HG02678 (cell line): Measurements from ENCODE around the gene PPP2R2C.

Experiments used
- ATAC-seq: cut with Tn5 transposase; IDR thresholded peaks from one replicate; pipeline ENCODE4 v1.9.1; 2021; ENCODE audit warnings: mild to moderate bottlenecking, moderate library complexity; ENCODE audit not compliant: unreplicated experiment

Gene PPP2R2C

DNA sequence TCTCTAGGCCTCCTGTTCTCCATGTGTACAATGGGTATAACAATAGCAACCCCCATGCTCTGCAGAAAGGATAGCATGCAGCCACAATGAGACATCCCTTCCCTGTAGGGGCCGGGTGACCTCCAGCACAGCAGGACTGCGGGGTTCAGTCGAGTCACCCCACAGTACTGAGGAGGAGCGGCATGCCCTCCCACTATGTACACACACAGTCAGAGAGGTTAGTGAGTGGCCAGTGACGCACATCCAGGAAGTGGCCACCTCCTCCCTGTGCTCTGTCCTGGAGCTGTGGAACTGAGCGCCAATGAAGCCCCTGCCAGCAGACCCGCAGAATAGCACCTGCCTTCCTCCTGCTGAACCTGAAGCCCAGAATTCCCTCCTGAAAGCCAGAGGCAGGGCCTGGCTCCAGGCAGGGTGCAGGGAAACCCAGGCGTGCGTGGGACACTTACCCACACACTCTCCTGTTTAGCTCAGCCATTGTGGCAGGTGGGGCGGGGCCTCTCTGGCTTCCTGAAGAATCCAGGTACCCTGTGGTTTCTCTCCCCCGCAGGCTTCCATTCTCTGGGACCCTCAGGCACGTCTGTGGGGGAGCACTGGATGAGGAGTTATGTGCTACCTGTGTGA, 152.8 kb downstream of the PPP2R2C start:
- ATAC-seq, result no peak

DNA sequence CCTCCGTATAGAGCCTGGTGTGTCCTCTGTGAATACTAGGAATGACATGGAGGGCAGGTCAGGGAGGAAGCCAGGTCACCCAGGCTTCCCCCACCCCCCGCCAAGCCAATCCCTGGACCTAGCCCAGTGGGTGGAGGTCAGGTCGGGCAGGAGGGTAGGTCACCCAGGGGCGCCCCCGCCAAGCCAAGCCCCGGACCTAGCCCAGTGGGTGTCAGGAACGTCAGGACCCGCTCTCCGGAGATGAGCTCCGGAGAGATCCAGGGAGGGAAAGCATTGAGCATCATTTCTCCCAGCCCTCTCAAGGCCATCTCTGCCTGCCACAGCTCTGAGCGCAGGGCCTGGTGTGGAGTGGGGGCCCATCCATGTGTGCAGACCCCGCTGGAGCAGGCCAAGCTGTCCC, 154.2 kb downstream of the PPP2R2C start:
- no peak for ATAC-seq

DNA sequence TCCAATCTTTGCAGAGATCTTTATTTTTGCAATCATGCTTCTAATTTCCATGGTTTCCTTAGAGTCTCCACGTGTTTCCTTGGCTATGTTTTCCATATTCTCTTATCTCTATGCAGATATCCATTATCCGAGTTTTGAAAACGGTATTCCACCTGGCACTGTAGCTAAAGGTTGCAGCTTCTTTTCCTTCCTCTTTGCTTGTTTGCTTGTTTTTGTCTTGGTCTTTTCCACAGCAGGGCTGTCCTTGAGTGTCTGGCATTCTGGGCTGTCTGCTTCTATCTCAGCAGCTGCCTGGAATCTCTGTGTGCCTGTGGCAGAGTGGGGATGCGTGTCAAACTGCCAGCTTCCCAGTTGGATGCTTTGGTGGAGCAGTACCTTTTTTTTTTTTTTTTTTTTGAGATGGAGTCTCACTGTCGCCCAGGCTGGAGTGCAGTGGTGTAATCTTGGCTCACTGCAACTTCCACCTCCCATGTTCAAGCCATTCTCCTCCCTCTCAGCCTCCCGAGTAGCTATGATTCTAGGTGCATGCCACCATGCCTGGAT, 155.9 kb downstream of the PPP2R2C start:
- no peak for ATAC-seq

DNA sequence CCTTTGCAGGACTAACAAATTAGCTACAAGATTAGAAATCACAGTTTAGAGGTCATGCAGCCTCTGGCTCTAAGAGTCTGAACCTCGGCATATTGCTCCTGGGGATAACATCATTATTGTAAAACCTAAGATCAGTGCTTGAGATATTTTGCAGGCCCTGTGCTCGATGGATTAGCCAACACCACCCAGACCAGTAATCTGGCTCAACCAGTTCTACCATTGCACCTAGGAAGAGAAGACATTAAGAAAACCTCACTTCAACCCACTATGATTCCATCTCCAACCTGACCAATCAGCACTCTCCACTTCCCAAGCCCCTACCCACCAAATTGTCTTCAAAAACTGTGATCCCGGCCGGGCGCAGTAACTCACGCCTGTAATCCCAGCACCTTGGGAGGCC, 159.2 kb downstream of the PPP2R2C start:
- ATAC-seq, result no peak

DNA sequence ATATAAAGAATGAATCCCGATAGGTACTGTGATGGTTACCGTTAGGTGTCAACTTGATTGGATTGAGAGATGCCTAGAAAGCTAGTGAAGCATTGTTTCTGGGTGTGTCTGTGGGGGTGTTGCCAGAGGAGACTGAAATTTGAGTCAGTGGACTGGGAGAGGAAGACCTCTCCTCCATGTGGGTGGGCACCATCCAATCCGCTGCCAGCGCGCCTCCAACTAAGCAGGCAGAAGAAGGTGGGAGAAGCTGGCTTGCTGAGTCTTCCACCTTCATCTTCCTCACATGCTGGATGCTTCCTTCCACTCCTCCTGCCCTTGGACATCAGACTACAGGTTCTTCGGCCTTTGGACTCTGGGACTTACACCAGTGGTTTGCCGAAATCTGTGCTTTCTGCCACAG, 162.6 kb downstream of the PPP2R2C start:
- ATAC-seq, result no peak

DNA sequence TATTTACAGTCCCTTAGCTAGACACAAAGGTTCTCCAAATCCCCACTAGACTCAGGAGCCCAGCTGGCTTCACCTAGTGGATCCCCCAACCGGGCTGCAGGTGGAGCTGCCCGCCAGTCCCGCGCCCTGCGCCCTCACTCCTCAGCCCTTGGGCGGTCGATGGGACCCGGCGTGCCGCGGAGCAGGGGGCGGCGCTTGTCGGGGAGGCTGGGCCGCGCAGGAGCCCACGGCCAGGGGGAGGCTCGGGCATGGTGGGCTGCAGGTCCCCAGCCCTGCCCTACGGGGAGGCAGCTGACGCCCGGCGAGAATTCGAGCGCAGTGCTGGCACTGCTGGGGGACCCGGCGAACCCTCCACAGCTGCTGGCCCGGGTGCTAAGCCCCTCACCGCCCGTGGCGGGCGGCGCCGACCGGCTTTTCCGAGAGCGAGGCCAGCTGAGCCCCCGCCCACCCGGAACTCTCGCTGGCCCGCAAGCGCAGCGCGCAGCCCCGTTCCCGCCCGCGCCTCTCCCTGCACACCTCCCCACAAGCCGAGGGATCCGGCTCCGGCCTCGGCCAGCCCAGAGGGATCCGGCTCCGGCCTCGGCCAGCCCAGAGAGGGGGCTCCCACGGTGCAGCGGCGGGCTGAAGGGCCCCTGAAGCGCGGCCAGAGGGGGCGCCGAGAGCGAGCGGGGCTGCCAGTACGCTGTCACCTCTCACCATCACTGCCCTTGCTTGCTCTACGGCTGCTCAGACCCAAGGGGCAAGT, 163.3 kb downstream of the PPP2R2C start:
- ATAC-seq, result no peak

DNA sequence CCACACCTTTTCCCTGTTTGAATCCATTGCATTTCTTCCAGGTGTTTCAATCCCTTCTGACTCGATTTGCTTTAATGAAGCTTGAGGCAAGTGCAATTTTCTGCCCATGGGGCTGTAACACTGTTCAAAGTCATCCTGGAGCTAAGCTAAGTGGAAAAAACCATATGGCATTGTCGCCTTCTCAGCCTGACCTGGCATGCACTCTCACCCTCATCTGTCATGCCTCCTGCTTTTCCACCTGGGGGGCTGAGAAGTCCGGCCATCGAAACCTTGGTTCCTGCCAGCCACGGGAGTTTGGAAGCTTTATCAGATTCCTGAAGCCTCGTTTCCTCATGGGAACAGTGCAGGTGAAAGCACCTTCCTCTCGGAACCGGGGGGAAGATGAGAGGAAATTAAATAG, 164.5 kb downstream of the PPP2R2C start:
- no peak for ATAC-seq

DNA sequence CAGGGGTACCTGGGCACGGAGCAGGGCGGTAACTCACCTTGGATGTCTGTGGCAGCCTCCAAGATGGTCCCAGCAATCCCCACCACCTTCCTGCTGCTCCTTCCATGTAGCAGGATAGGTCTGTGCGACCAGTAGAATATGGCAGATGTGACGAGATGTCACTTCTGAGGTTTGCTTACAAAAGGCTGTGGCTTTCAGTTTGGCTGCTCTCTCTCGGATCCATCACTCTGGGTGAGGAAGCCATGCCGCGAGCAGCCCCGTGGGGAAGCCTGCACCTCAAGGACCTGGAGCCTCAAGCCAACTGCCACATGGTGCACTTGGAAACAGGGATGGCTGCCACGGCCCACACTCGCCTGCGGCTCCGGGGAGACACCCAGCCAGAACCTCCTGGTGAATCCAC, 165.2 kb downstream of the PPP2R2C start:
- no peak for ATAC-seq

DNA sequence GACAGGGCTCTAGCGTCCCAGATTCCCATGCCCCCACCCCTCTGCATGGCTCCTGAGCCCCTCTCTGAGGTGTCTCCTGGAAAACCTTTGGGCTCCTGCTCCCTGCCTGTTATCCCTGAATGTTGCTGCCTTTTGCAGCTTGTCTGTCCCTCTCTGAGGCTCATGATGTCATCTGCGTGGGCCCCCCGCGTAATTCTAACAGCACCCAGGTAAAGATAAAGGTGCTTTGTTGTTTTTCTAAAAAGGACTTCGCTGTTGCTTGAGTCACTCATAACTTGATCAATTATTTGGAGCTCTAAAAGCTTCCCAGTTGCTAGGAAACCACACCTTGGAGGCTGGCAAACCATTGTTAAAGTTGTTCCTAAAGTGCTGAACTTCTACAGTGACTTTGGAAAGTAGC, 166.1 kb downstream of the PPP2R2C start:
- no peak for ATAC-seq

DNA sequence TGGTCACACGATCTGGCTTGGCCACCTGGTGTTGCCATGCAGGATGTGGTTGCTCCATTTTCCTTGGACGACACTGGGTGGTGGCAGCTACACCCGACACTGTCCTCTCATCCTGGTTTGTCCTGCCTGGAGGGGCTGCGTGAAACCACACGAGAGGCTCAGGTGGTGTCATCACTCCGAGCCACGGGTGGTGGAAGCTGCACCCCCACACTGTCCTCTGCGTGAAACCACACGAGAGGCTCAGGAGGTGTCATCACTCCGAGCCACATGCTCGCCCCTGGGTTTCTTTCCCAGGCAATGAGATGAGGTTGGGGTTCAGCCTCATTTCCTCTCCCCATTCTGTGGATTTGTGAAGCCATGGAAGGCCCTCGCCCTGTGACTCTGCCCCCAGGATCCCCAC, 168.5 kb downstream of the PPP2R2C start:
- no peak for ATAC-seq

DNA sequence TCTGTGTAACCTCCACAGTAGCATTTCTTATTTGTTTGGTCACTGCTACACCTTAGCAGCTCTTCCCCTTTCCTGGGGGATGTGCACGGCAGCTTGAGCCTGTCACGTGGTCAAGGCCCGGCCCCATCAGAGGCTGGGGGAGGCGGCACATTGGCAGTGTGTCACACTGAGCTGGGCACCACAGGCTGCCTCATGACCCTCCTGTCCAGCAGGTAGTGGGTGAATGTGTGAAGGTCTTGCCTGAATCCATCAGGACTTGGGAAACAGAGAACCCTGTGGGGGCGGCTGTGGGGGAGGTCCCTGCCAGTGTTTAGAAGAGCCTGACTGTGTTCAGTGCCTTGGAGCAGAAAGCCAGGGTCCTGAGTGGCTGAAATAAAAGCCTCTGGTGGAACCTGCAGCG, 169.5 kb downstream of the PPP2R2C start:
- no peak for ATAC-seq

DNA sequence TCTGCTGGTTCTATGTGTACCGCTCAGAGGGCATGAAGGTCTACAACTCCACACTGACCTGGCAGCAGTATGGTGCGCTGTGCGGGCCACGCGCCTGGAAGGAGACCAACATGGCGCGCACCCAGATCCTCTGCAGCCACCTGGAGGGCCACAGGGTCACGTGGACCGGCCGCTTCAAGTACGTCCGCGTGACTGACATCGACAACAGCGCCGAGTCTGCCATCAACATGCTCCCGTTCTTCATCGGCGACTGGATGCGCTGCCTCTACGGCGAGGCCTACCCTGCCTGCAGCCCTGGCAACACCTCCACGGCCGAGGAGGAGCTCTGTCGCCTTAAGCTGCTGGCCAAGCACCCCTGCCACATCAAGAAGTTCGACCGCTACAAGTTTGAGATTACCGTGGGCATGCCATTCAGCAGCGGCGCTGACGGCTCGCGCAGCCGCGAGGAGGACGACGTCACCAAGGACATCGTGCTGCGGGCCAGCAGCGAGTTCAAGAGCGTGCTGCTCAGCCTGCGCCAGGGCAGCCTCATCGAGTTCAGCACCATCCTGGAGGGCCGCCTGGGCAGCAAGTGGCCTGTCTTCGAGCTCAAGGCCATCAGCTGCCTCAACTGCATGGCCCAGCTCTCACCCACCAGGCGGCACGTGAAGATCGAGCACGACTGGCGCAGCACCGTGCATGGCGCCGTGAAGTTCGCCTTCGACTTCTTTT, 170.5 kb downstream of the PPP2R2C start:
- ATAC-seq, result no peak

DNA sequence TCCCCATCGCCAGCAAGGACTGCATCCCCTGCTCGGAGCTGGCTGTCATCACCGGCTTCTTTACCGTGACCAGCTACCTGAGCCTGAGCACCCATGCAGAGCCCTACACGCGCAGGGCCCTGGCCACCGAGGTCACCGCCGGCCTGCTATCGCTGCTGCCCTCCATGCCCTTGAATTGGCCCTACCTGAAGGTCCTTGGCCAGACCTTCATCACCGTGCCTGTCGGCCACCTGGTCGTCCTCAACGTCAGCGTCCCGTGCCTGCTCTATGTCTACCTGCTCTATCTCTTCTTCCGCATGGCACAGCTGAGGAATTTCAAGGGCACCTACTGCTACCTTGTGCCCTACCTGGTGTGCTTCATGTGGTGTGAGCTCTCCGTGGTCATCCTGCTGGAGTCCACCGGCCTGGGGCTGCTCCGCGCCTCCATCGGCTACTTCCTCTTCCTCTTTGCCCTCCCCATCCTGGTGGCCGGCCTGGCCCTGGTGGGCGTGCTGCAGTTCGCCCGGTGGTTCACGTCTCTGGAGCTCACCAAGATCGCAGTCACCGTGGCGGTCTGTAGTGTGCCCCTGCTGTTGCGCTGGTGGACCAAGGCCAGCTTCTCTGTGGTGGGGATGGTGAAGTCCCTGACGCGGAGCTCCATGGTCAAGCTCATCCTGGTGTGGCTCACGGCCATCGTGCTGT, 171.2 kb downstream of the PPP2R2C start:
- ATAC-seq, result no peak

DNA sequence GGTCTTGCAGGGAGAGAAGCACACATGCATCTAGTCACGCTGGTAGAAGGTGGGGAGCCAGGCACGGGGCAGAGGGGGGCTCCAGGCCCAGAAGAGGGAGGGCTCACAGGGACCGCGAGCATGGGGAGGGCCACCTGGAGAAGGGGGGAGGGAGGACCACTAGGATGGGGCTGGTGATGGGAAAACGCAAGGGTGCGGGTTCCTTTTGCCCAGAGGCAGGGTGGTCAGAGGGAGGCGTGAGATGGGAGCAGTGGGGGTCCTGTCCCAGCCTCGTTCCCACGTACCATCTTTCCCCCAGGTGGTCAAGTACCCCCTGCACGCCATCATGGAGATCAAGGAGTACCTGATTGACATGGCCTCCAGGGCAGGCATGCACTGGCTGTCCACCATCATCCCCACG, 172.1 kb downstream of the PPP2R2C start:
- ATAC-seq, result no peak

DNA sequence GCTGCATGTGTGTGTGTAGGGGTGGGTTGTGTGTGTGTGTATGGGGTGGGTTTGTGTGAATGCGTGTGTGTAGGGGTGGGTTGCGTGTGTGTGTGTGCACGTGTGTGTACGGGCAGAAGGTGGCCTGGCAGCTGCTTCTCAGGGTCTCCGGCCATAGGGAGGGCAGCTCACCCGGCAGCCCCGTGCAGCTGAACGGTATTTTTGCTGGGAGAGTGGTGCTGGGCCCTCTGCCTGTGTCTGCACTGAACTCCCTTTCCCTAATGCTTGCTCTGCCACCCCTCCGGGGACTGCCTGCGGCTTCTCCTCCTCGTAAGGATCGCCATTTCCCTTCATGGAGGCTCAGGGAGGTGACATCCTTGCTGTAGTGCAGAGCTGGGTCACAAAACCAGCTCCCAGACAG, 172.5 kb downstream of the PPP2R2C start:
- no peak for ATAC-seq

DNA sequence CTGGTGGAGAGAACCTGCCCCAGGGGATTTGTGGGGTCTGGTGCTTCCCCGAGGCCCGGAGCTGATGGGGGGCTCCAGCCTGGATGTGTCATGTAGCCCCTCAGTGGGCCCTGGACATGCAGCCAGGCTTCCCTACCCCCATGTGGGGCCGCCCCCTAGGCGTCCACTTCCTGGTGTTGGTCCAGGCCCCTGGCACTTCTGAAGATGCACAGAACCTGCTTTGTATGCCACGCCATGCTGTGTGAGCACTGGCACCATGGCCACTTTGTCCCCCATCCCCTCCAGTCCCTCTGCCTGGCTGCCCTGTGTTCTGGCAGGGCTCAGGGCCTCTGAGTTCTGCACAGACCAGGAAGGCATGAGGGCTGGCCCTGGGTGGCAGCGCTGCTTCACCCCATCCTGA, 173.6 kb downstream of the PPP2R2C start:
- ATAC-seq, result no peak

DNA sequence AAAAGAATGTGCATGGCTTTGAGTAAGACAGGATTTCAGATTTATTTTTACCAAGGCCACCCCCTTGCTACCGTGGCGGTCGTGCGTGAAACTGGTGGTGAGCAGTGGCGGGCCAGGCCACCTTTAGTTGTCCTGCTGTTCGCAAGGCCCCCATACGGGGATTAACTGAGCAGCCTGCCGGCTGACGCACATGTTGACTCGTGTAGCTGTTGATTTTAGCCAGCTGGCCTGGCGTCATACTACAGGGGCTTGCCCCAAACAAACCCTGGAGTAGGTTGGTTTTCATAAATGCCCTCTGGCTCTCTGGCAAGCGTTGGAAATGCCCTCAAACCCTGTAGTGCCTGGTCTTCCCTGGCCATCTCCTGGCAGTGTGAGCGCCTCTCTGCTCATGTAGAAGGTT, 174.4 kb downstream of the PPP2R2C start:
- no peak for ATAC-seq

DNA sequence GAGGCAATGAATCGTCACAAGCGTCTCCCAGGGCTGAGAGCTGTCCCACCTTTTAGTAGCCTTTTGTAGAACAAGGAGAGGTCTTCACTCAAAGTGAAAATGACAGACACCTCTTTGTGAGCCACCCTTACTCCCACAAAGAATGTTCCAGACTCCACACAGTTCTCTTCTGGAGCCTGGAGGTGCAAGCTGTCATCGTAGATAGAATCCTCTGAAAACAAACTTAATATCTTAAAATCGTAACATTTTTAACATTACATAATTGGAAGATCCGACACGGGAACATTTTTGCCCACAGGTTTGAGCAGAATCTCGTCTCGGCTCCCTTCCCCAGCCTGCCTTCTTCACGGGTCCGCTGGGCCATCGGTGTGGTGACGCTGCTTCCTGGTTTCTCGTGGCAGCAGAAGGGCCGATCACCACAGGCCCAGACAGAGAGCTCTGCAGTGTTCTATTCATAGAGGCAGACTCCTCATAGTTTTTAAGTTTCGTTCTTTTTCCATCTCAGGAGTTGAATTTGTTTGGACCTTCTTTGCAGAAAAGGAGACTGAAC, 175.1 kb downstream of the PPP2R2C start:
- ATAC-seq, result no peak

DNA sequence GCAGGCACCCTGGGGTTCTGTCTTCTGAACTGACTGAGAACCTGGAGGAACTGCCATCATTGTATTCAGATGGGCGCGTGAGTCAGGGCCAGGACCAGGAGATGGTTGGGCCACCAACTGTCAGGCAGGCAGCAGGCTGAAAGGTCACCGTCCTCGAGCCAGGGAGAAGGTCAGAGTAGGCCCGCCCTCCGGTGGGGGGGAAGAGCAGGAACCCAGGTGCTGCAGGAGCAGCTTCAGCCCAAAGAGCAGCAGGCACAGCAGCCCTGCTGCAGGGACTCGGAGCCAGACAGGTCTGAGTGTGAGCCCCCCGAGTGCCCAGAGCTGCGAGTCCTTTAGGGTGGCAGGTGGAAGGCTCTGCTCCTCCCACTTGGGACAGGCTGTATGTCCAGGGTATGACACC, 176.4 kb downstream of the PPP2R2C start:
- no peak for ATAC-seq

DNA sequence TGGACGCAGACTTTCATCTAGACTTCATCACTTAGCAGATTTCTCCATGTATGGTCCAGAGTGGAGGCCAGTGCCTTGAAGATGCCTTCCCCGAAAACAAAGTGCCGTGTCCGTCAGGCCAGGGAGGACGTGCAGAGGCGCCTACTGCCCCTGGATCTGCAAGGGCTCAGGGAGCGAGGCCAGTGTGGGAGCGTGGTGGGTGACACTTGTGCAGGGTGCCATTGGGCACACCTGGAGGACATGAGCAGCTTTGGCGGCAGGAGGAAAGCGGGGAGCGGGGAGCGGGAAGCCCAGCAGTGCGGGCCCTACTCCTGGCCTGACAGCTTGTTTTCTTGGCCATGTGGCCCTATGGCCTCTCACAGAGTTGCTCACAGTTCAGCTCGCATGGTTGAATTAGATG, 176.9 kb downstream of the PPP2R2C start:
- no peak for ATAC-seq
